ENCODE results near the gene ADGRB2.

DNA sequence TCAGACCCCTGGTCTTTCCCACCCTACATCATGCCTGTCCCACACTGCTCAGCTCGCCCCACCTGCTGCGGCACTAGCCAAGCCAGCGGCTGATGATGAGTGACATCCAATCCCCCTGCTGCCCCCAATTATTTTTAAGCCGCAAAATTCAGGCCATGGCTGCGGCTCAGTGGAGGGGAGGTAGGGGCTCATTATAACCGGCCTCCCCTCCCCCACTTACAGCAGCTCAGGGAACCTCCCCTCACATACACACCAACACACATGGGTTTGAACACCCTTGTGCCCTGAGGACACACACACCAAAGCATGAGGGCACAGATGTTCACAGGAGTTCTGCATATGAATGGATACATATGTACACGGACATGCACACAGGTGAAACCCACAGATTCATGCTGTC is 5.3 kb downstream of the ADGRB2 start:
- TF ChIP-seq, protein P1, sequence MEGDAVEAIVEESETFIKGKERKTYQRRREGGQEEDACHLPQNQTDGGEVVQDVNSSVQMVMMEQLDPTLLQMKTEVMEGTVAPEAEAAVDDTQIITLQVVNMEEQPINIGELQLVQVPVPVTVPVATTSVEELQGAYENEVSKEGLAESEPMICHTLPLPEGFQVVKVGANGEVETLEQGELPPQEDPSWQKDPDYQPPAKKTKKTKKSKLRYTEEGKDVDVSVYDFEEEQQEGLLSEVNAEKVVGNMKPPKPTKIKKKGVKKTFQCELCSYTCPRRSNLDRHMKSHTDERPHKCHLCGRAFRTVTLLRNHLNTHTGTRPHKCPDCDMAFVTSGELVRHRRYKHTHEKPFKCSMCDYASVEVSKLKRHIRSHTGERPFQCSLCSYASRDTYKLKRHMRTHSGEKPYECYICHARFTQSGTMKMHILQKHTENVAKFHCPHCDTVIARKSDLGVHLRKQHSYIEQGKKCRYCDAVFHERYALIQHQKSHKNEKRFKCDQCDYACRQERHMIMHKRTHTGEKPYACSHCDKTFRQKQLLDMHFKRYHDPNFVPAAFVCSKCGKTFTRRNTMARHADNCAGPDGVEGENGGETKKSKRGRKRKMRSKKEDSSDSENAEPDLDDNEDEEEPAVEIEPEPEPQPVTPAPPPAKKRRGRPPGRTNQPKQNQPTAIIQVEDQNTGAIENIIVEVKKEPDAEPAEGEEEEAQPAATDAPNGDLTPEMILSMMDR (IDR thresholded peaks at IDR 0.05; ENCODE audit: insufficient read depth, low read length, poor library complexity, severe bottlenecking) = no peak
- no peak for TF ChIP-seq EZH2phosphoT487 (conservative IDR thresholded peaks at IDR 0.05; ENCODE audit: low read length)
